Caco-2 (cell line): Measurements from ENCODE around the gene UTP15. TPM values are rescaled to one million over a fixed set of nuclear protein-coding genes. Genes with fewer than 3 reads are reported as not detected.
A peak's percentile ranks its signal among the peaks of the same experiment; 100 is the strongest.

ENCODE experiments used
- BruUV-seq: library from RNA; stranded (reverse); fragments of 400-500 nt; replicated peaks from 2 replicates; lab custom pipeline; 2021; lab: Mats Ljungman, UMichigan
- CTCF ChIA-PET: fragments of 300-600 bp; sonication (Branson Sonifier 250); formaldehyde crosslinking; loops from one replicate; lab custom pipeline; 2022; ENCODE audit warnings: antibody characterized with exemption; lab: Charles Lee
- POLR2A ChIA-PET: fragments of 300-600 bp; sonication (Branson Sonifier 250); formaldehyde crosslinking; loops from one replicate; lab custom pipeline; 2022; ENCODE audit warnings: antibody characterized with exemption; lab: Charles Lee
- DNase-seq, 2 experiments: peaks; one replicate each; pipeline versions ENCODE4 v3.0.0 to v3.0.0-alpha.2; 2020 to 2022
- H3K27me3 ChIP-seq: replicated peaks from 2 replicates; pipeline ENCODE4 v1.6.0; 2011; ENCODE audit warnings: low read length; ENCODE audit not compliant: control insufficient read depth, insufficient read depth
- H3K36me3 ChIP-seq: 2 replicates; pipeline ENCODE4 v1.5.1; 2011; ENCODE audit warnings: low read length; ENCODE audit not compliant: control insufficient read depth, insufficient read depth
- H3K4me1 ChIP-seq: fragments of 250-450 bp; sonication (Bioruptor Pico); 2 replicates; pipeline ENCODE4 v1.5.1; 2020; ENCODE audit warnings: mild to moderate bottlenecking
- H3K4me3 ChIP-seq: 2 replicates; pipeline ENCODE4 v1.5.1; 2011; ENCODE audit warnings: low read depth, mild to moderate bottlenecking, control low read depth, low read length
- H3K9me3 ChIP-seq: fragments of 250-450 bp; sonication (Bioruptor Pico); 2 replicates; pipeline ENCODE4 v1.5.1; 2020; ENCODE audit warnings: mild to moderate bottlenecking, moderate library complexity
- H3K27ac Mint-ChIP-seq: one replicate; pipeline ENCODE4 v1.8.0; 2022; ENCODE audit warnings: mixed read lengths; ENCODE audit not compliant: unreplicated experiment
- H3K27me3 Mint-ChIP-seq: one replicate; pipeline ENCODE4 v1.8.0; 2022; ENCODE audit warnings: mixed read lengths; ENCODE audit not compliant: insufficient read depth, unreplicated experiment
- H3K36me3 Mint-ChIP-seq: one replicate; pipeline ENCODE4 v1.8.0; 2022; ENCODE audit warnings: mild to moderate bottlenecking, mixed read lengths; ENCODE audit not compliant: insufficient read depth, unreplicated experiment
- H3K4me1 Mint-ChIP-seq: one replicate; pipeline ENCODE4 v1.8.0; 2022; ENCODE audit warnings: low read depth, mixed read lengths; ENCODE audit not compliant: unreplicated experiment
- H3K4me3 Mint-ChIP-seq: one replicate; pipeline ENCODE4 v1.8.0; 2022; ENCODE audit warnings: mild to moderate bottlenecking, moderate library complexity, mixed read lengths; ENCODE audit not compliant: unreplicated experiment
- H3K9me3 Mint-ChIP-seq: one replicate; pipeline ENCODE4 v1.8.0; 2022; ENCODE audit warnings: mixed read lengths; ENCODE audit not compliant: unreplicated experiment
- intact Hi-C: fragments of 100-400 bp; cut with micrococcal nuclease; formaldehyde crosslinking; loops from one replicate; pipeline ENCODE4 v1.10.0; 2022; ENCODE audit not compliant: unreplicated experiment
- total RNA-seq: library from RNA; stranded (reverse); gene quantifications from 2 replicates; pipeline ENCODE4 v1.2.3, GENCODE V29; 2022
- TF ChIP-seq, protein P1 (sequence below), 2 experiments: fragments of 200-600 bp in 1 of 2; IDR thresholded peaks; 1 replicate in 1 of 2; 2 replicates in 1 of 2; pipeline versions ENCODE4 v1.5.1 to v1.8.0; 2011 to 2022; ENCODE audit warnings: antibody characterized with exemption in 1 of 2, control low read depth in 1 of 2, inconsistent platforms in 1 of 2, low read depth in 1 of 2, low read length in 1 of 2, mild to moderate bottlenecking in 1 of 2, moderate library complexity in 1 of 2; ENCODE audit not compliant: insufficient read depth in 1 of 2, severe bottlenecking in 1 of 2, unreplicated experiment in 1 of 2

The UTP15 gene
- total RNA-seq, 1 experiment from 2014 or later = 29.1 TPM

- no peaks in the 10 kb centered on the region for H3K9me3 ChIP-seq
- no peaks in the 10 kb centered on the region for H3K36me3 ChIP-seq
- ChIA-PET CTCF (interaction anchor here (0.7 kb wide), 1 partner anchor 186 kb away, joined by 4 read pairs; no protein-coding TSS in a partner anchor), POLR2A (no interaction called here)
- peak overlapping the region; percentile 54 for H3K4me3 ChIP-seq
- TF ChIP-seq, protein P1, sequence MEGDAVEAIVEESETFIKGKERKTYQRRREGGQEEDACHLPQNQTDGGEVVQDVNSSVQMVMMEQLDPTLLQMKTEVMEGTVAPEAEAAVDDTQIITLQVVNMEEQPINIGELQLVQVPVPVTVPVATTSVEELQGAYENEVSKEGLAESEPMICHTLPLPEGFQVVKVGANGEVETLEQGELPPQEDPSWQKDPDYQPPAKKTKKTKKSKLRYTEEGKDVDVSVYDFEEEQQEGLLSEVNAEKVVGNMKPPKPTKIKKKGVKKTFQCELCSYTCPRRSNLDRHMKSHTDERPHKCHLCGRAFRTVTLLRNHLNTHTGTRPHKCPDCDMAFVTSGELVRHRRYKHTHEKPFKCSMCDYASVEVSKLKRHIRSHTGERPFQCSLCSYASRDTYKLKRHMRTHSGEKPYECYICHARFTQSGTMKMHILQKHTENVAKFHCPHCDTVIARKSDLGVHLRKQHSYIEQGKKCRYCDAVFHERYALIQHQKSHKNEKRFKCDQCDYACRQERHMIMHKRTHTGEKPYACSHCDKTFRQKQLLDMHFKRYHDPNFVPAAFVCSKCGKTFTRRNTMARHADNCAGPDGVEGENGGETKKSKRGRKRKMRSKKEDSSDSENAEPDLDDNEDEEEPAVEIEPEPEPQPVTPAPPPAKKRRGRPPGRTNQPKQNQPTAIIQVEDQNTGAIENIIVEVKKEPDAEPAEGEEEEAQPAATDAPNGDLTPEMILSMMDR (IDR thresholded peaks at IDR 0.05; ENCODE audit: insufficient read depth in 1 of 2, low read depth in 1 of 2, low read length in 1 of 2, severe bottlenecking in 1 of 2, unreplicated experiment in 1 of 2) = no peak
- intact Hi-C loops = no loop called here
- peak overlapping the region; percentile 69 for H3K4me3 Mint-ChIP-seq
- H3K9me3 Mint-ChIP-seq = no peaks in the 10 kb centered on the region
- H3K27me3 ChIP-seq = peaks cover 2% of the 10 kb centered on the region; the same call in 1 of the 2 replicates
- no TSS peak for BruUV-seq
- H3K27me3 Mint-ChIP-seq = peaks cover 16% of the 10 kb centered on the region
- H3K4me1 ChIP-seq = peaks cover 5% of the 10 kb centered on the region; the same call in 1 of the 2 replicates
- H3K36me3 Mint-ChIP-seq = no peaks in the 10 kb centered on the region
- peaks cover 9% of the 10 kb centered on the region for H3K4me1 Mint-ChIP-seq
- no peak for DNase-seq
- H3K27ac Mint-ChIP-seq = no peak overlapping the region
Observed at GRCh38 chr5:73626814-73627313, 61.3 kb downstream of the UTP15 start.

GRCh38 chr5:73629456-73629855 lies 63.9 kb downstream of the UTP15 start:
- Histone ChIP-seq H3K9me3 (no peaks in the 10 kb centered on the region), H3K36me3 (no peaks in the 10 kb centered on the region), H3K4me3 (no peak overlapping the region), H3K4me1 (peaks cover 5% of the 10 kb centered on the region; the same call in 1 of the 2 replicates), H3K27me3 (peaks cover 2% of the 10 kb centered on the region; the same call in 1 of the 2 replicates)
- CTCF ChIA-PET = no interaction called here
- no peaks in the 10 kb centered on the region for H3K9me3 Mint-ChIP-seq
- no peak for DNase-seq
- TF ChIP-seq, protein P1 (IDR thresholded peaks at IDR 0.05; ENCODE audit: insufficient read depth in 1 of 2, low read depth in 1 of 2, low read length in 1 of 2, severe bottlenecking in 1 of 2, unreplicated experiment in 1 of 2) = no peak
- no peak overlapping the region for H3K4me3 Mint-ChIP-seq
- intact Hi-C loops = no loop called here
- no peaks in the 10 kb centered on the region for H3K4me1 Mint-ChIP-seq
- peaks cover 10% of the 10 kb centered on the region for H3K27me3 Mint-ChIP-seq
- POLR2A ChIA-PET = no interaction called here
- H3K36me3 Mint-ChIP-seq = no peaks in the 10 kb centered on the region
- no TSS peak for BruUV-seq
- H3K27ac Mint-ChIP-seq = no peak overlapping the region

DNA sequence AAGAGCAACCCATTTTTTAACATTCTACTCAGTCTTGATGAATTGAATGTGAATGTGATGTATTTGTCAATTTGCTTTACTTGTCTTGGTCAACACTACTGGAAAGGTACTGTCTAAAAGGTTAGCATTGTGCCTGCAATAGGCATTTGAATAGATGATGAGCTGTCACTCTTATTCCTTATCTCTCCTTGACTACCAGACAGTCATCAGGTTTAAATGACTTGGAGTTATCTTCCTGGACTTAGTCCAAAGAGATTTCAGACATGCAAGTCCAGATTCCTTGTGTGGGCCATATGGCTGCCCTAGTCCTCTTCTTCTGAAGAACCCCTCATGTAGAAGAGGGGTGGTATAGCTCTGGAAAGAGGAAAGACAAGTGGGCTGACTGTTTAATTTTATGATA lies 65.2 kb downstream of the UTP15 start:
- Mint-ChIP-seq H3K9me3 (no peaks in the 10 kb centered on the region), H3K27me3 (peaks cover 10% of the 10 kb centered on the region), H3K27ac (no peak overlapping the region), H3K4me1 (no peaks in the 10 kb centered on the region), H3K4me3 (no peak overlapping the region), H3K36me3 (no peaks in the 10 kb centered on the region)
- intact Hi-C loops = loop anchor here (5.0 kb wide), 1 partner anchor 62 kb away; no protein-coding TSS in a partner anchor
- H3K4me3 ChIP-seq = no peak overlapping the region
- no peaks in the 10 kb centered on the region for H3K9me3 ChIP-seq
- peaks cover 5% of the 10 kb centered on the region; the same call in 1 of the 2 replicates for H3K4me1 ChIP-seq
- ChIA-PET POLR2A (no interaction called here), CTCF (no interaction called here)
- TF ChIP-seq, protein P1 (IDR thresholded peaks at IDR 0.05; ENCODE audit: insufficient read depth in 1 of 2, low read depth in 1 of 2, low read length in 1 of 2, severe bottlenecking in 1 of 2, unreplicated experiment in 1 of 2) = no peak
- no TSS peak for BruUV-seq
- no peaks in the 10 kb centered on the region for H3K36me3 ChIP-seq
- no peaks in the 10 kb centered on the region; the same call in 1 of the 2 replicates for H3K27me3 ChIP-seq
- DNase-seq = no peak
